ENCODE measurements around the gene ST6GALNAC5.

GRCh38 chr1:77096496-77097255, 229.4 kb downstream of the ST6GALNAC5 start:
- TF ChIP-seq, protein P1, sequence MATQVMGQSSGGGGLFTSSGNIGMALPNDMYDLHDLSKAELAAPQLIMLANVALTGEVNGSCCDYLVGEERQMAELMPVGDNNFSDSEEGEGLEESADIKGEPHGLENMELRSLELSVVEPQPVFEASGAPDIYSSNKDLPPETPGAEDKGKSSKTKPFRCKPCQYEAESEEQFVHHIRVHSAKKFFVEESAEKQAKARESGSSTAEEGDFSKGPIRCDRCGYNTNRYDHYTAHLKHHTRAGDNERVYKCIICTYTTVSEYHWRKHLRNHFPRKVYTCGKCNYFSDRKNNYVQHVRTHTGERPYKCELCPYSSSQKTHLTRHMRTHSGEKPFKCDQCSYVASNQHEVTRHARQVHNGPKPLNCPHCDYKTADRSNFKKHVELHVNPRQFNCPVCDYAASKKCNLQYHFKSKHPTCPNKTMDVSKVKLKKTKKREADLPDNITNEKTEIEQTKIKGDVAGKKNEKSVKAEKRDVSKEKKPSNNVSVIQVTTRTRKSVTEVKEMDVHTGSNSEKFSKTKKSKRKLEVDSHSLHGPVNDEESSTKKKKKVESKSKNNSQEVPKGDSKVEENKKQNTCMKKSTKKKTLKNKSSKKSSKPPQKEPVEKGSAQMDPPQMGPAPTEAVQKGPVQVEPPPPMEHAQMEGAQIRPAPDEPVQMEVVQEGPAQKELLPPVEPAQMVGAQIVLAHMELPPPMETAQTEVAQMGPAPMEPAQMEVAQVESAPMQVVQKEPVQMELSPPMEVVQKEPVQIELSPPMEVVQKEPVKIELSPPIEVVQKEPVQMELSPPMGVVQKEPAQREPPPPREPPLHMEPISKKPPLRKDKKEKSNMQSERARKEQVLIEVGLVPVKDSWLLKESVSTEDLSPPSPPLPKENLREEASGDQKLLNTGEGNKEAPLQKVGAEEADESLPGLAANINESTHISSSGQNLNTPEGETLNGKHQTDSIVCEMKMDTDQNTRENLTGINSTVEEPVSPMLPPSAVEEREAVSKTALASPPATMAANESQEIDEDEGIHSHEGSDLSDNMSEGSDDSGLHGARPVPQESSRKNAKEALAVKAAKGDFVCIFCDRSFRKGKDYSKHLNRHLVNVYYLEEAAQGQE (IDR thresholded peaks at IDR 0.05; ENCODE audit: insufficient read depth in 1 of 2, low read depth in 2 of 2, low read length in 2 of 2) = no peak
- TF ChIP-seq SIN3A (IDR thresholded peaks at IDR 0.05; ENCODE audit: borderline replicate concordance, insufficient read depth, low read length) (no peak), POLR2AphosphoS5 (IDR thresholded peaks at IDR 0.05; ENCODE audit: low read depth, low read length) (no peak)
